Caco-2 (cell line): ENCODE measurements around the gene SH3RF1. TPM values are rescaled to one million over a fixed set of nuclear protein-coding genes. Genes with fewer than 3 reads are reported as not detected.

Experiments used
- BruUV-seq: library from RNA; stranded (reverse); fragments of 400-500 nt; replicated peaks from 2 replicates; lab custom pipeline; 2021; lab: Mats Ljungman, UMichigan
- CTCF ChIA-PET: fragments of 300-600 bp; sonication (Branson Sonifier 250); formaldehyde crosslinking; loops from one replicate; lab custom pipeline; 2022; ENCODE audit warnings: antibody characterized with exemption; lab: Charles Lee
- POLR2A ChIA-PET: fragments of 300-600 bp; sonication (Branson Sonifier 250); formaldehyde crosslinking; loops from one replicate; lab custom pipeline; 2022; ENCODE audit warnings: antibody characterized with exemption; lab: Charles Lee
- DNase-seq, 2 experiments: peaks; one replicate each; pipeline versions ENCODE4 v3.0.0 to v3.0.0-alpha.2; 2020 to 2022
- H3K27me3 ChIP-seq: replicated peaks from 2 replicates; pipeline ENCODE4 v1.6.0; 2011; ENCODE audit warnings: low read length; ENCODE audit not compliant: control insufficient read depth, insufficient read depth
- H3K36me3 ChIP-seq: 2 replicates; pipeline ENCODE4 v1.5.1; 2011; ENCODE audit warnings: low read length; ENCODE audit not compliant: control insufficient read depth, insufficient read depth
- H3K4me1 ChIP-seq: fragments of 250-450 bp; sonication (Bioruptor Pico); 2 replicates; pipeline ENCODE4 v1.5.1; 2020; ENCODE audit warnings: mild to moderate bottlenecking
- H3K4me3 ChIP-seq: 2 replicates; pipeline ENCODE4 v1.5.1; 2011; ENCODE audit warnings: low read depth, mild to moderate bottlenecking, control low read depth, low read length
- H3K9me3 ChIP-seq: fragments of 250-450 bp; sonication (Bioruptor Pico); 2 replicates; pipeline ENCODE4 v1.5.1; 2020; ENCODE audit warnings: mild to moderate bottlenecking, moderate library complexity
- H3K27ac Mint-ChIP-seq: one replicate; pipeline ENCODE4 v1.8.0; 2022; ENCODE audit warnings: mixed read lengths; ENCODE audit not compliant: unreplicated experiment
- H3K27me3 Mint-ChIP-seq: one replicate; pipeline ENCODE4 v1.8.0; 2022; ENCODE audit warnings: mixed read lengths; ENCODE audit not compliant: insufficient read depth, unreplicated experiment
- H3K36me3 Mint-ChIP-seq: one replicate; pipeline ENCODE4 v1.8.0; 2022; ENCODE audit warnings: mild to moderate bottlenecking, mixed read lengths; ENCODE audit not compliant: insufficient read depth, unreplicated experiment
- H3K4me1 Mint-ChIP-seq: one replicate; pipeline ENCODE4 v1.8.0; 2022; ENCODE audit warnings: low read depth, mixed read lengths; ENCODE audit not compliant: unreplicated experiment
- H3K4me3 Mint-ChIP-seq: one replicate; pipeline ENCODE4 v1.8.0; 2022; ENCODE audit warnings: mild to moderate bottlenecking, moderate library complexity, mixed read lengths; ENCODE audit not compliant: unreplicated experiment
- H3K9me3 Mint-ChIP-seq: one replicate; pipeline ENCODE4 v1.8.0; 2022; ENCODE audit warnings: mixed read lengths; ENCODE audit not compliant: unreplicated experiment
- CTCF ChIP-seq, 2 experiments: fragments of 200-600 bp in 1 of 2; IDR thresholded peaks; 1 replicate in 1 of 2; 2 replicates in 1 of 2; pipeline versions ENCODE4 v1.5.1 to v1.8.0; 2011 to 2022; ENCODE audit warnings: antibody characterized with exemption in 1 of 2, control low read depth in 1 of 2, inconsistent platforms in 1 of 2, low read depth in 1 of 2, low read length in 1 of 2, mild to moderate bottlenecking in 1 of 2, moderate library complexity in 1 of 2; ENCODE audit not compliant: insufficient read depth in 1 of 2, severe bottlenecking in 1 of 2, unreplicated experiment in 1 of 2
- intact Hi-C: fragments of 100-400 bp; cut with micrococcal nuclease; formaldehyde crosslinking; loops from one replicate; pipeline ENCODE4 v1.10.0; 2022; ENCODE audit not compliant: unreplicated experiment
- total RNA-seq: library from RNA; stranded (reverse); gene quantifications from 2 replicates; pipeline ENCODE4 v1.2.3, GENCODE V29; 2022

SH3RF1 gene
- total RNA-seq, 1 experiment from 2014 or later, result 25.1 TPM

- CTCF ChIA-PET, result no interaction called here
- POLR2A ChIA-PET, result no interaction called here
- Mint-ChIP-seq H3K36me3 (no peaks in the 10 kb centered on the region), H3K27me3 (no peaks in the 10 kb centered on the region), H3K27ac (no peak overlapping the region), H3K9me3 (no peaks in the 10 kb centered on the region), H3K4me3 (no peak overlapping the region), H3K4me1 (peaks cover 7% of the 10 kb centered on the region)
- intact Hi-C loops, result no loop called here
- no TSS peak for BruUV-seq
- DNase-seq, result no peak
- H3K9me3 ChIP-seq, result no peaks in the 10 kb centered on the region
- H3K36me3 ChIP-seq, result no peaks in the 10 kb centered on the region
- no peaks in the 10 kb centered on the region for H3K4me1 ChIP-seq
- no peak for TF ChIP-seq CTCF (IDR thresholded peaks at IDR 0.05; ENCODE audit: insufficient read depth in 1 of 2, low read depth in 1 of 2, low read length in 1 of 2, severe bottlenecking in 1 of 2, unreplicated experiment in 1 of 2)
- no peak overlapping the region for H3K4me3 ChIP-seq
- no peaks in the 10 kb centered on the region for H3K27me3 ChIP-seq
Observed at GRCh38 chr4:169050881-169051760, 219.6 kb downstream of the SH3RF1 start.

- no peak overlapping the region for H3K4me3 Mint-ChIP-seq
- H3K27ac Mint-ChIP-seq, result no peak overlapping the region
- Histone ChIP-seq H3K4me3 (no peak overlapping the region), H3K27me3 (no peaks in the 10 kb centered on the region), H3K4me1 (no peaks in the 10 kb centered on the region), H3K9me3 (no peaks in the 10 kb centered on the region), H3K36me3 (no peaks in the 10 kb centered on the region)
- no peak for DNase-seq
- intact Hi-C loops, result no loop called here
- TF ChIP-seq CTCF (IDR thresholded peaks at IDR 0.05; ENCODE audit: insufficient read depth in 1 of 2, low read depth in 1 of 2, low read length in 1 of 2, severe bottlenecking in 1 of 2, unreplicated experiment in 1 of 2), result no peak
- no peaks in the 10 kb centered on the region for H3K27me3 Mint-ChIP-seq
- POLR2A ChIA-PET, result no interaction called here
- H3K4me1 Mint-ChIP-seq, result peaks cover 7% of the 10 kb centered on the region
- no peaks in the 10 kb centered on the region for H3K9me3 Mint-ChIP-seq
- CTCF ChIA-PET, result no interaction called here
- BruUV-seq, result no TSS peak
- H3K36me3 Mint-ChIP-seq, result no peaks in the 10 kb centered on the region
Observed at GRCh38 chr4:169050284-169050683, 220.5 kb downstream of the SH3RF1 start.

- TF ChIP-seq CTCF (IDR thresholded peaks at IDR 0.05; ENCODE audit: insufficient read depth in 1 of 2, low read depth in 1 of 2, low read length in 1 of 2, severe bottlenecking in 1 of 2, unreplicated experiment in 1 of 2), result no peak
- H3K4me3 ChIP-seq, result no peak overlapping the region
- H3K27ac Mint-ChIP-seq, result no peak overlapping the region
- POLR2A ChIA-PET, result no interaction called here
- intact Hi-C loops, result no loop called here
- no peak for DNase-seq
- no peaks in the 10 kb centered on the region for H3K9me3 Mint-ChIP-seq
- no peaks in the 10 kb centered on the region for H3K4me1 Mint-ChIP-seq
- H3K27me3 ChIP-seq, result no peaks in the 10 kb centered on the region
- H3K4me1 ChIP-seq, result no peaks in the 10 kb centered on the region
- no peaks in the 10 kb centered on the region for H3K9me3 ChIP-seq
- H3K36me3 Mint-ChIP-seq, result no peaks in the 10 kb centered on the region
- no peaks in the 10 kb centered on the region for H3K36me3 ChIP-seq
- no peak overlapping the region for H3K4me3 Mint-ChIP-seq
- BruUV-seq, result no TSS peak
- H3K27me3 Mint-ChIP-seq, result no peaks in the 10 kb centered on the region
- CTCF ChIA-PET, result no interaction called here
Observed at GRCh38 chr4:169048868-169049414, 221.8 kb downstream of the SH3RF1 start.
